ENCODE results near the gene PIK3R2.
"Not testable (repeated sequence)": the region's sequence is repeated elsewhere in the genome, so short reads cannot be mapped to it uniquely, and the experiment has no call there.

The PIK3R2 gene

GRCh38 chr19:18156268-18156667 is 3.3 kb downstream of the PIK3R2 start:
- FAIRE-seq = no peak

- no peak for FAIRE-seq
Measured at GRCh38 chr19:18156841-18157464, 4.0 kb downstream of the PIK3R2 start.

- FAIRE-seq = no peak
Measured at GRCh38 chr19:18157465-18158063, 4.6 kb downstream of the PIK3R2 start.

GRCh38 chr19:18158467-18158866 is 5.5 kb downstream of the PIK3R2 start:
- FAIRE-seq = no peak

GRCh38 chr19:18159059-18159616 is 6.2 kb downstream of the PIK3R2 start:
- FAIRE-seq = not testable (repeated sequence)

- FAIRE-seq = no peak
Measured at GRCh38 chr19:18159810-18160209, 6.8 kb downstream of the PIK3R2 start.

- no peak for FAIRE-seq
Measured at GRCh38 chr19:18160493-18160970, 7.6 kb downstream of the PIK3R2 start.

GRCh38 chr19:18160971-18161635 is 8.1 kb downstream of the PIK3R2 start:
- no peak for FAIRE-seq

GRCh38 chr19:18161636-18162002 is 8.7 kb downstream of the PIK3R2 start:
- FAIRE-seq = no peak

- no peak for FAIRE-seq
Measured at GRCh38 chr19:18164072-18164471, 11.1 kb downstream of the PIK3R2 start.

GRCh38 chr19:18165794-18166544 is 13.0 kb downstream of the PIK3R2 start:
- no peak for FAIRE-seq

GRCh38 chr19:18167011-18167410 is 14.0 kb downstream of the PIK3R2 start:
- no peak for FAIRE-seq

- FAIRE-seq = no peak
Measured at GRCh38 chr19:18167975-18168645, 15.1 kb downstream of the PIK3R2 start.

- FAIRE-seq = no peak
Measured at GRCh38 chr19:18168673-18169381, 15.9 kb downstream of the PIK3R2 start.

- FAIRE-seq = no peak
Measured at GRCh38 chr19:18170714-18171255, 17.8 kb downstream of the PIK3R2 start.

GRCh38 chr19:18171605-18172327 is 18.8 kb downstream of the PIK3R2 start:
- FAIRE-seq = no peak

- no peak for FAIRE-seq
Measured at GRCh38 chr19:18172331-18173053, 19.5 kb downstream of the PIK3R2 start.

GRCh38 chr19:18173054-18173571 is 20.1 kb downstream of the PIK3R2 start:
- no peak for FAIRE-seq

- no peak for FAIRE-seq
Measured at GRCh38 chr19:18173572-18174288, 20.8 kb downstream of the PIK3R2 start, which contains the start of gene IFI30. IFI30 (plus strand) TSS chr19:18173813; CDS start chr19:18173842, 29 bp downstream.
